ENCODE measurements around the gene FOXN4.

FOXN4 gene

GRCh38 chr12:109255377-109255776 is 53.7 kb downstream of the FOXN4 start:
- DNase-seq: no peak

- no peak for DNase-seq
Observed at GRCh38 chr12:109253913-109254544, 55.1 kb downstream of the FOXN4 start.

- no peak for DNase-seq
Observed at GRCh38 chr12:109252799-109253198, 56.3 kb downstream of the FOXN4 start.

GRCh38 chr12:109250523-109250922 is 58.6 kb downstream of the FOXN4 start:
- DNase-seq: no peak

- DNase-seq: no peak
Observed at GRCh38 chr12:109247831-109248654, 61.0 kb downstream of the FOXN4 start.

GRCh38 chr12:109246221-109246620 is 62.9 kb downstream of the FOXN4 start:
- no peak for DNase-seq

- DNase-seq: no peak
Observed at GRCh38 chr12:109244073-109244472, 65.0 kb downstream of the FOXN4 start.

- no peak for DNase-seq
Observed at GRCh38 chr12:109241936-109242335, 67.1 kb downstream of the FOXN4 start.

- DNase-seq: no peak
Observed at GRCh38 chr12:109240365-109240764, 68.7 kb downstream of the FOXN4 start.

GRCh38 chr12:109239691-109240090 is 69.4 kb downstream of the FOXN4 start:
- no peak for DNase-seq

GRCh38 chr12:109239179-109239578 is 69.9 kb downstream of the FOXN4 start:
- no peak for DNase-seq

GRCh38 chr12:109236257-109236656 is 72.8 kb downstream of the FOXN4 start:
- no peak for DNase-seq

- no peak for DNase-seq
Observed at GRCh38 chr12:109234012-109234411, 75.1 kb downstream of the FOXN4 start.

- no peak for DNase-seq
Observed at GRCh38 chr12:109232731-109233130, 76.4 kb downstream of the FOXN4 start.

- DNase-seq: no peak
Observed at GRCh38 chr12:109230193-109230592, 78.9 kb downstream of the FOXN4 start.

GRCh38 chr12:109228664-109229063 is 80.4 kb downstream of the FOXN4 start:
- no peak for DNase-seq

Data from stimulated activated CD4-positive, alpha-beta T cell treated with anti-CD3 and anti-CD28 coated beads, Interleukin-4, amount 100 ng/mL, for 1 hour (primary cell).